Measurements from ENCODE around the gene RTL1.

Gene RTL1

GRCh38 chr14:100864960-100865681 lies 38.4 kb downstream of the RTL1 start:
- no peak for DNase-seq

- no peak for DNase-seq
These were observed 39.3 kb downstream of the RTL1 start for GRCh38 chr14:100864206-100864605.

GRCh38 chr14:100862793-100863192 lies 40.7 kb downstream of the RTL1 start:
- no peak for DNase-seq

GRCh38 chr14:100862277-100862676 lies 41.2 kb downstream of the RTL1 start:
- DNase-seq: no peak

GRCh38 chr14:100861937-100862247 lies 41.6 kb downstream of the RTL1 start:
- DNase-seq: no peak

GRCh38 chr14:100861188-100861936 lies 42.2 kb downstream of the RTL1 start:
- no peak for DNase-seq

- no peak for DNase-seq
These were observed 42.9 kb downstream of the RTL1 start for GRCh38 chr14:100860556-100861187.

- no peak for DNase-seq
These were observed 43.7 kb downstream of the RTL1 start for GRCh38 chr14:100859781-100860180.

- no peak for DNase-seq
These were observed 44.7 kb downstream of the RTL1 start for GRCh38 chr14:100858838-100859220.

- DNase-seq: no peak
These were observed 45.3 kb downstream of the RTL1 start for GRCh38 chr14:100857923-100858837.

- DNase-seq: no peak
These were observed 46.1 kb downstream of the RTL1 start for GRCh38 chr14:100857233-100857922.

- DNase-seq: no peak
These were observed 47.2 kb downstream of the RTL1 start for GRCh38 chr14:100856056-100856950.

GRCh38 chr14:100855256-100855930 lies 48.1 kb downstream of the RTL1 start:
- no peak for DNase-seq

- no peak for DNase-seq
These were observed 49.1 kb downstream of the RTL1 start for GRCh38 chr14:100854435-100854834.

- DNase-seq: no peak
These were observed 51.4 kb downstream of the RTL1 start for GRCh38 chr14:100851946-100852620.

GRCh38 chr14:100851586-100851916 lies 52.0 kb downstream of the RTL1 start:
- DNase-seq: no peak

- DNase-seq: no peak
These were observed 52.5 kb downstream of the RTL1 start for GRCh38 chr14:100850841-100851585.

GRCh38 chr14:100849115-100849781 lies 54.3 kb downstream of the RTL1 start:
- DNase-seq: no peak

GRCh38 chr14:100846309-100846859 lies 57.1 kb downstream of the RTL1 start:
- no peak for DNase-seq
